NCI-H82 (cell line): Measurements from ENCODE around the gene SLC8A2.
"Not testable (repeated sequence)": the region's sequence is repeated elsewhere in the genome, so short reads cannot be mapped to it uniquely, and the experiment has no call there.

Experiments used
- DNase-seq: peaks from one replicate; lab custom pipeline; 2025; lab: John Stamatoyannopoulos, UW

Gene SLC8A2

DNA sequence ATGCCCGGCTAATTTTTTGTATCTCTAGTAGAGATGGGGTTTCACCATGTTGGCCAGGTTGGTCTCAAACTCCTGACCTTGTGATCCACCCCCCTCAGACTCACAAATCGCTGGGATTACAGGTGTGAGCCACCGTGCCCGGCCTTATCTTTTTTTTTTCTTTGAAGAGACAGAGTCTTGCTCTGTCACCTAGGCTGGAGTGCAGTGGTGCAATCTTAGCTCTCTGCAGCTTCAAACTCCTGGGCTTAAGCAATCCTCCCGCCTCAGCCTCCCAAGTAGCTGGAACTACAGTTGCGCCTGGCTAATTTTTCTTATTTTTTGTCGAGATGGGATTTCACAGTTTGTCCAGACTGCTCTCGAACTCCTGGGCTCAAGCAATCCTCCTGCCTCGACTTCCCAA lies 60.0 kb downstream of the SLC8A2 start:
- not testable (repeated sequence) for DNase-seq

DNA sequence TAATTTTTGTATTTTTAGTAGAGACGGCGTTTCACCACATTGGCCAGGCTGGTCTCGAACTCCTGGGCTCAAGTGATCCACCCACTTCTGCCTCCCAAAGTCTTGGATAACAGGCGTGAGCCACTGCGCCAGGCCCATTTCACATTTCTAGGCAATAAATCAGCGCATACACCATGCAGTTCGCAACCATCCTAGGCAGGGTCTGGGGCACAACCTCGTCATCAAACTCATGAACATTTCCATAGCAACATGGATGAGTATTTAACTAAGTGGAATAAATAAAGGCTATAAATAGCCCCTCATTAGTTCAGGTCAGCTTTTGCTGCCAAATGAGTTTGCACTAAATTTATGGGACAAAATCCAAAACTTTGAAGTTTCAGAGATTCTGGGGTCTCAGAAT lies 60.6 kb downstream of the SLC8A2 start:
- no peak for DNase-seq

GRCh38 chr19:47408156-47408938 lies 63.3 kb downstream of the SLC8A2 start:
- DNase-seq: no peak

GRCh38 chr19:47407417-47407774 lies 64.3 kb downstream of the SLC8A2 start:
- peak; percentile 34 for DNase-seq

DNA sequence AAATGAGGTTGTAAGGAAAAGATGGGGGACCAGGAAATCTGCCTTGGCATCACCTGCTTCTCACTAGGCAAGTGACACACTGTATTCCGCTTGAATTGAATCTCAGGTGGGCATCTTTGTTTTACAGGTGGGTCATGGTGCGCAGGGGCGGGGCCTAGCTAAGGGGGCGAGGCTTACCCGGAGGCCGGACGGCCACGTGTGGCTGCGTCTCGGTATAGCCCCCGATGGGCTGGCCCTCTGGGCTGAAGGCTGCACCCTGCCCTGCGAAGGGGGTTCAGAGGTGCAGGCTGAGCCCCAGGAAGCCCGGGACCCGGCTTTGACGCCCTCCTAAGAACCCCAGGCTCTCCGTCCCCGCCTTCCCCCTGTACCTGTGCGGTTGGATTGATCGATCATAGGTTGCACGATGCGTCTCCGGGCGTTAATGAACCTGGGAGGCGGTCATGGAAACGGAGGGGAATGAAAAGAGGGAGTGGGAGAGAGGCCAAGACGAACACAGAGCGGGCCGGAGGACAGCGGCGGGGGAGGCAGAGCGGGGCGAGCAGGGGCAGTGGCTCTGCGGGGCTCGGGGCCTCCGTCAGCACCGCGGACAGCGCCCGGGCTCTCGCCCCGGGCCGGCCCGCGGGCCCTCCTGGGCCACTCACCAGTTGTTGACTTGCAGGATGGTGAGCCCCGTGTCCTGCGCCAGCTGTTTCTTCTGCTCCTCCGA lies 64.8 kb downstream of the SLC8A2 start:
- no peak for DNase-seq

GRCh38 chr19:47405854-47406417 lies 65.8 kb downstream of the SLC8A2 start:
- DNase-seq: no peak

GRCh38 chr19:47405197-47405550 lies 66.5 kb downstream of the SLC8A2 start:
- no peak for DNase-seq

GRCh38 chr19:47404334-47405196 lies 67.1 kb downstream of the SLC8A2 start:
- peak; percentile 63 for DNase-seq

DNA sequence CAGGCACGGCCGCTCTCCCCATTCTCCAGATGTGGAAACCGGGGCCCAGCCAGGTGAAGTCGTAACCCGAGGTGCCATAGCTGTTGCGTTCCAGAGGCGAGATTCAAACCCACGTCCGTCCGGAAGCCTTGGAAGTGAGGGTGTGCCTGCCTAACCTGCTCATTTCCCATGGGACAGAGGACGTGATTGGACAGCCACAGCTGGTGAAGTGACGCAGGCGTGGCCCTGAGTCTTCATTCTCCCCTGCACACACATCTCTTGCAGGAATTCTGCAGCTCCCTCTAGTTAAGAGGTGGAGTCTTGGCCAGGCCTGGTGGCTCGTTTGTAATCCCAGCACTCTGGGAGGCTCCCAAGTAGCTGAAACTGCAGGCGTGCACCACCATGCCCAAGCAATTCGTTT lies 69.2 kb downstream of the SLC8A2 start:
- DNase-seq: no peak

DNA sequence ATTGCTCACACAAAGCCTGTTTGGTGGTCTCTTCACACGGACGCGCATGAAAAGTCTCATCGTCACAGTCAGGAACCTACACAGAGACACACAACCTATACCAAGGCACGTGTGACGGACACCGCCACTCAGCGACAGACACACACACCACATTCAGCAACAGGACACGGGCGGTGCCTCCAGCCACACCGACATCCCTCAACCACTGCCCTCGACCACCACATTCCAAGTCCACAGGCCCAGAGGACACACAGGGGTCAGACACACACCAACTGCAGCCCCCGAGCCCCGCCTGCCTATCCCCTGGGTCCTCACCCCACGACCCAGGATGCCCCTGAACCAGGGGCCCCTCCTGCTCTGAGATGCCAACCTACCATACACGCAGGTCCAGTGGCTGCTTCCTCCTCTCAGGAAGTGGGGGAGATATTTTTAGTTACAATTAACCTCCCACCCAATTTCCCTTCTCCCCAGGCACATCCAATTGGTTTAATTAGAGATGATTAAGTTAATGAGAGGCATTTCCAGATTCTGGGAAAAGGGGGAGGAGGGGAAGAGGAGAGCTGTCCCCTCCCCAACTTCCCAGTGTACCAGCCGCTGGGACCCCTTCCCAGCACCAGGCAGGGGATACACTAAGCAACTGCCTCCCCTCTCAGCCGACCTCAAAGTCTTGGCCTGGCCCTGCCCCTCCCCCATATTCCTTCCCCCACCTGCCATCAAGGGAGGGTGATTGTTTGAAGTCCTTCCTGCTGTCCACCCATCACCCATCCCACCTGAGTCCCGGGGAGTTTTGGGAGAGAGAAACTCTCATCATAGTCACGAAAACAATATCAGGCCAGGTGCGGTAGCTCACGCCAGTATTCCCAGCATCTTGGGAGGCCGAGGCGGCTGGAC lies 72.7 kb downstream of the SLC8A2 start:
- peak; percentile 22 for DNase-seq

GRCh38 chr19:47391510-47392223 lies 80.0 kb downstream of the SLC8A2 start:
- peak; percentile 87 for DNase-seq

GRCh38 chr19:47390533-47391488 lies 80.9 kb downstream of the SLC8A2 start:
- peak; percentile 30 for DNase-seq

DNA sequence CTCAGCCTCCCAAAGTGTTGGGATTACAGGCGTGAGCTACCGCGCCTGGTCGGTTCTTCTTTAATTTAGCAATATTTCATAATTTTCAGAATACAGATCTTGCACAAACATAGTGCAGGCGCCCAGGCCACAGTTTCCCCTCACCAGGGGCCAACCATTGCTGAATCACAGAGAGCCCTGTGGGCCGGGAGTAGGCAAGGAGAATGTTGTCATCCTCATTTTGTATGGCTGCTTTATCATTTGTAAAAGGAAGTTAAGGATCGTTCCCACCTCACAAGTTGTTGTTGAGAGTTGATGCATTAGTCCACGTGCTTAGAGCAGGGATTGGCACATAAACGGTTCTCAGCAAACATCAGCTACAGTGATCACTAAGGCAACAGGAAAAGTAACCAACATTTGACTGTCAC lies 82.5 kb downstream of the SLC8A2 start:
- DNase-seq: no peak

DNA sequence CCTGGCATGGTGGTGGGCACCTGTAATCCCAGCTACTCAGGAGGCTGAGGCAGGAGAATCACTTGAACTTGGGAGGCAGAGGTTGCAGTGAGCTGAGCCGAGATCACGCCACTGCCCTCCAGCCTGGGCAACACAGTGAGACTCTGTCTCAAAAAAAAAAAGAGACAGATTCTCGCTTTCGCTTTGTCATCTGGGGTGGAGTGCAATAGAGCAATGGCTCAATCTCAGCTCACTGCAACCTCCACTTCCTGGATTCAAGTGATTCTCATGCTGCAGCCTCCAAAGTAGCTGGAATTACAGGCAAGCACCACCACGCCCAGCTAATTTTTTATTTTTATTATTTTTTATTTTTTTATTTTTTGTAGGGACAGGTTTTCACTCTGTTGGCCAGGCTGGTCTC lies 83.0 kb downstream of the SLC8A2 start:
- DNase-seq: not testable (repeated sequence)

DNA sequence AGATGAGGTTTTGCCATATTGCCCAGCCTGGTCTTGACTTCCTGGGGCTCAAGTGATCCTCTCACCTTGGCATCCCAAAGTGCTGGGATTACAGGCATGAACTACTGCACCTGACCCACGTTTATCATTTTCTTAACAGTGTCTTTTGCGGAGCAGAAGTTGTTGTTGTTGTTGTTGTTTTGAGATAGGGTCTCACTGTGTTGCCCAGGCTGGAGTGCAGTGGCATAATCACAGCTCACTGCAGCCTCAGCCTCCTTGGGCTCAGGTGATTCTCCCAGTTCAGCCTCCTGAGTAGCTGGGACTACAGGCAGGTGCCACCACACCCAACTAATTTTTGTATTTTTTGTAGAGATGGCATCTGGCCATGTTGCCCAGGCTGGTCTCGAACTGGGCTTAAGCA lies 84.1 kb downstream of the SLC8A2 start:
- DNase-seq: not testable (repeated sequence)

DNA sequence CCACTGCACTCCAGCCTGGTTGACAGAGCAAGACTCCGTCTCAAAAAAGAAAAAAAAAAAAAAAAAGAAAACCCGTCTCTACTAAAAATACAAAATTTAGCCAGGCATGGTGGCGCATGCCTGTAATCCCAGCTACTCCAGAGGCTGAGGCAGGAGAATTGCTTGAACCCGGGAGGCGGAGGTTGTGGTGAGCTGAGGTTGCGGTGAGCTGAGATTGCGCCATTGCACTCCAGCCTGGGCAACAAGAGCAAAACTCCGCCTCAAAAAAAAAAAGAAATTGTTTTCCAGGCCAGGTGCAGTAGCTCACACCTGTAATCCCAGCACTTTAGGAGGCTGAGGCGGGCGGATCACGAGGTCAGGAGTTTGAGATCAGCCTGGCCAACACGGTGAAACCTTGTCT lies 85.1 kb downstream of the SLC8A2 start:
- not testable (repeated sequence) for DNase-seq

DNA sequence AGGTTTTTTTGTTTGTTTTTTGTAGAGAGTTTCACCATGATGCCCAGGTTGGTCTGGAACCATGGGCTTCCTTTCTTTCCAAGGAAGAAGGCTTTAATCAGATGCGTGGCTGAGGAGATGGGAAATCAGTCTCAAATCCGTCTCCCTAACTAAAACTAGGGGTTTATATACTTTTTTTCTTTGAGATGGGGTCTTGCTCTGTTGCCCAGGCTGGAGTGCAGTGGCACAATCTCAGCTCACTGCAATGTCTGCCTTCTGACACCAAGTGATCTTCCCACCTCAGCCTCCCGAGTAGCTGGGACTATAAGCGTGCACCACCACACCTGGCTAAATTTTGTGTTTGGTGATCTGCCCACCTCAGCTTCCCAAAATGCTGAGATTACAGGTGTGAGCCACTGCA lies 87.2 kb downstream of the SLC8A2 start:
- not testable (repeated sequence) for DNase-seq

DNA sequence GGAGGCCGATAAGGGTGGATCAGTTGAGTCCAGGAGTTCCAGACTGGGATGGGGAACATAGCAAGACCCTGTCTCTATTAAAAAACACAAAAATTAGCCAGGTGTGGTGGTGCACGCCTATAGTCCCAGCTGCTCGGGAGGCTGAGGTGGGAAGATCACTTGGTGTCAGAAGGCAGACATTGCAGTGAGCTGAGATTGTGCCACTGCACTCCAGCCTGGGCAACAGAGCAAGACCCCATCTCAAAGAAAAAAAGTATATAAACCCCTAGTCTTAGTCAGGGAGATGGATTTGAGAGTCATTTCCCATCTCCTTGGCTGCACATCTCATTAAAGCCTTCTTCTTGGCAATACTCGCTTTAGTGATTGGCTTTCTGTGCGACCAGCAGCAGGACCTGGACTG lies 87.8 kb downstream of the SLC8A2 start:
- not testable (repeated sequence) for DNase-seq

GRCh38 chr19:47381653-47382279 lies 89.9 kb downstream of the SLC8A2 start:
- no peak for DNase-seq
